ENCODE data around the gene P3H2. TPM values are rescaled to one million over a fixed set of nuclear protein-coding genes. Genes with fewer than 3 reads are reported as not detected.

The P3H2 gene
- total RNA-seq, 4 donors from 2014 or later, result 3.4 to 11.7 (median 7.4) TPM

GRCh38 chr3:190012314-190012782 is 108.3 kb downstream of the P3H2 start:
- peak; percentile 55 for ATAC-seq (ENCODE audit: low FRiP score)
- TF ChIP-seq, protein P1, sequence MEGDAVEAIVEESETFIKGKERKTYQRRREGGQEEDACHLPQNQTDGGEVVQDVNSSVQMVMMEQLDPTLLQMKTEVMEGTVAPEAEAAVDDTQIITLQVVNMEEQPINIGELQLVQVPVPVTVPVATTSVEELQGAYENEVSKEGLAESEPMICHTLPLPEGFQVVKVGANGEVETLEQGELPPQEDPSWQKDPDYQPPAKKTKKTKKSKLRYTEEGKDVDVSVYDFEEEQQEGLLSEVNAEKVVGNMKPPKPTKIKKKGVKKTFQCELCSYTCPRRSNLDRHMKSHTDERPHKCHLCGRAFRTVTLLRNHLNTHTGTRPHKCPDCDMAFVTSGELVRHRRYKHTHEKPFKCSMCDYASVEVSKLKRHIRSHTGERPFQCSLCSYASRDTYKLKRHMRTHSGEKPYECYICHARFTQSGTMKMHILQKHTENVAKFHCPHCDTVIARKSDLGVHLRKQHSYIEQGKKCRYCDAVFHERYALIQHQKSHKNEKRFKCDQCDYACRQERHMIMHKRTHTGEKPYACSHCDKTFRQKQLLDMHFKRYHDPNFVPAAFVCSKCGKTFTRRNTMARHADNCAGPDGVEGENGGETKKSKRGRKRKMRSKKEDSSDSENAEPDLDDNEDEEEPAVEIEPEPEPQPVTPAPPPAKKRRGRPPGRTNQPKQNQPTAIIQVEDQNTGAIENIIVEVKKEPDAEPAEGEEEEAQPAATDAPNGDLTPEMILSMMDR (IDR thresholded peaks at IDR 0.05), result no peak

GRCh38 chr3:190010486-190010885 is 110.2 kb downstream of the P3H2 start:
- DNase-seq (ENCODE audit: low spot score), result no peak
- TF ChIP-seq, protein P1 (IDR thresholded peaks at IDR 0.05), result no peak
- no peak for ATAC-seq (ENCODE audit: low FRiP score)

More at GRCh38 chr3:190012314-190012782, 108.3 kb downstream of the P3H2 start:
- DNase-seq (ENCODE audit: low spot score), result no peak

- DNase-seq (ENCODE audit: low spot score) (no peak), ATAC-seq (ENCODE audit: low FRiP score) (no peak)
- TF ChIP-seq, protein P1 (IDR thresholded peaks at IDR 0.05), result no peak
Measured at GRCh38 chr3:190009614-190010013, 111.1 kb downstream of the P3H2 start.

DNA sequence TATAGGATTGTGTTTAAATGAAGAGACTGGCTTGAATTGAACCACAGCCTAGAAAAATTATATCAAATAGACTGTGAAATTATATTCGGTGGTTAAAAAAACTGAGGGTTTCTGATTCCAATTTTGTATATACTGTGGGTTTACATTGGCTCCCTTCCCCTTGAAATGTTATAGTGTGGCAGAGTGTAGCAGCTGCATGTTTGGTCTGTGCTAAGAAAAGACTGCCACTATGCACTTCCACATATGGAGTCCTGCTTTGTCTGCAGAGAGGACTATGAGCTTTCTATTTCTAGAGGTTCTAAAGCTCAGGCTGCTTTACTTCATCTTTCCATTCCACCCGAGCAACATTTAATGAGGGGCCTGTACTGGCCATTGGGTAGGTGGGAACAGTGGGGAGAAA is 112.3 kb downstream of the P3H2 start:
- TF ChIP-seq, protein P1 (IDR thresholded peaks at IDR 0.05), result no peak
- no peak for ATAC-seq (ENCODE audit: low FRiP score)

GRCh38 chr3:190005343-190006113 is 115.2 kb downstream of the P3H2 start:
- no peak for DNase-seq (ENCODE audit: low spot score)
- TF ChIP-seq, protein P1 (IDR thresholded peaks at IDR 0.05), result no peak
- no peak for ATAC-seq (ENCODE audit: low FRiP score)

More for the DNA sequence above, 112.3 kb downstream of the P3H2 start:
- no peak for DNase-seq (ENCODE audit: low spot score)

DNA sequence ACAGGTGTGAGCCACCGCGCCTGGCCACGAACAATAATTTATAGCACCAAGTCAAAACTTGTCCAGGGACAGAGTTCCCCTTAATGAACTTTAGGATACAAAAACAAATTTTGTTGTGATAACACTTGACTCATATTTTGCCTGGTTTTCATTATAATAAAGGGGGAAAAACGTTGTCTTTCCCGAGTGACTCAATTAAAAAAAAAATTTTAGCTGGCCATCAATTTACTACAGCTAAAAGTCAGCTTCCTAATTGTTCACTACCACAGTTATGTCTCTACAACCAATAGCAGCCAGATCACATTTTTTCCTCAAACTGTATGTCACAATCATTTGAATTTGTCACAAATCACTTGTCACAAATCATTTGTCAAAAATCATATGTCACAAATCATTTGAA is 116.0 kb downstream of the P3H2 start:
- TF ChIP-seq, protein P1 (IDR thresholded peaks at IDR 0.05), result no peak
- no peak for DNase-seq (ENCODE audit: low spot score)
- ATAC-seq (ENCODE audit: low FRiP score), result no peak

DNA sequence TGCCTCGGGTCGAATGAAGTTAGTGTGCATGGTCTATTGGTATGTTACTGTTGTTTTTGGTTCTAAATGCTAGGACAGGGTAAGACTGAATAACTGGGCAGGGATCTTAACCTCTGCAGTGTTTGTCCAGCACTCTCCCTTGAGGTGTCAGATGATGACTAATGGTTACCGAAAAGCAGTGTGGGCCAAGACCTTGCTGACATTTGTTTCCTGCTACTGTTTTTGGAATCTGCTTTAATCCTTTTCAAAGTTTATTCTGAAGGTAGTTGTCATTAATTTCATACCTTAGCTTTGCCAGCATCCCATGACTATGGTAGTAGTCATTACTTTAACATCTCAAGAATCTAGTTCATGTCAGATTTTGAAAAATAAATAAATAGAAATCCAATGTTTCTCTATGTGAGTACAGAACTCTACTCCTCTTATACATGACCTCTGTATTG is 117.0 kb downstream of the P3H2 start:
- TF ChIP-seq, protein P1 (IDR thresholded peaks at IDR 0.05), result no peak
- DNase-seq (ENCODE audit: low spot score) (no peak), ATAC-seq (ENCODE audit: low FRiP score) (peak; percentile 96)

All from omental fat pad (tissue), 4 donors.